AG04449 (cell line): ENCODE data around the gene SPTB.

ENCODE experiments used
- CTCF ChIA-PET: fragments of 350-600 bp; formaldehyde crosslinking; extraction: SDS; loops from one replicate; lab custom pipeline; 2021; ENCODE audit warnings: antibody characterized with exemption; lab: Yijun Ruan, JAX
- POLR2A ChIA-PET: fragments of 400-600, 350-600 bp; formaldehyde crosslinking; extraction: SDS; loops from one replicate; lab custom pipeline; 2020; ENCODE audit warnings: antibody characterized with exemption, inconsistent platforms; lab: Yijun Ruan, JAX
- DNase-seq: peaks from one replicate; pipeline ENCODE4 v3.0.0-alpha.2; 2010; ENCODE audit warnings: low read depth, low spot score
- H3K4me3 ChIP-seq: 2 replicates; pipeline ENCODE4 v1.5.1; 2011; ENCODE audit warnings: low read depth, mild to moderate bottlenecking, control low read depth, low read length
- CTCF ChIP-seq: IDR thresholded peaks from one replicate; pipeline ENCODE4 v1.5.1; 2011; ENCODE audit warnings: mild to moderate bottlenecking, moderate library complexity, low read length, control low read depth, inconsistent platforms; ENCODE audit not compliant: insufficient read depth; ENCODE audit errors: missing control alignments

Gene SPTB

GRCh38 chr14:64753999-64754398 is 125.7 kb downstream of the SPTB start:
- H3K4me3 ChIP-seq = no peak overlapping the region
- DNase-seq = no peak
- CTCF ChIA-PET = interaction anchor here (1.1 kb wide), 1 partner anchor 83 kb away, joined by 3 read pairs; no protein-coding TSS in a partner anchor
- POLR2A ChIA-PET = no interaction called here
- no peak for TF ChIP-seq CTCF

GRCh38 chr14:64753374-64753773 is 126.3 kb downstream of the SPTB start:
- no peak for DNase-seq
- ChIA-PET CTCF (interaction anchor here (0.6 to 1.9 kb wide), 3 partner anchors 9 to 82 kb away, joined by 3 to 6 read pairs (median 3); no protein-coding TSS in a partner anchor), POLR2A (no interaction called here)
- H3K4me3 ChIP-seq = no peak overlapping the region
- no peak for TF ChIP-seq CTCF

GRCh38 chr14:64752909-64753308 is 126.8 kb downstream of the SPTB start:
- POLR2A ChIA-PET = no interaction called here
- no peak for TF ChIP-seq CTCF
- H3K4me3 ChIP-seq = no peak overlapping the region
- CTCF ChIA-PET = interaction anchor here (0.6 to 1.9 kb wide), 3 partner anchors 9 to 82 kb away, joined by 3 to 6 read pairs (median 3); no protein-coding TSS in a partner anchor
- no peak for DNase-seq

- no peak for DNase-seq
- TF ChIP-seq CTCF = no peak
- CTCF ChIA-PET = interaction anchor here (0.8 to 3.5 kb wide), 5 partner anchors 11 to 162 kb away, joined by 3 to 20 read pairs (median 4); no protein-coding TSS in a partner anchor
- no peak overlapping the region for H3K4me3 ChIP-seq
- POLR2A ChIA-PET = no interaction called here
Observed at GRCh38 chr14:64748995-64749714, 130.6 kb downstream of the SPTB start.

GRCh38 chr14:64748521-64748920 is 131.2 kb downstream of the SPTB start:
- H3K4me3 ChIP-seq = no peak overlapping the region
- ChIA-PET CTCF (interaction anchor here (3.5 kb wide), 1 partner anchor 11 kb away, joined by 20 read pairs; no protein-coding TSS in a partner anchor), POLR2A (no interaction called here)
- no peak for DNase-seq
- no peak for TF ChIP-seq CTCF

- TF ChIP-seq CTCF = no peak
- H3K4me3 ChIP-seq = no peak overlapping the region
- ChIA-PET CTCF (interaction anchor here (1.3 to 3.5 kb wide), 2 partner anchors 12 to 144 kb away, joined by 3 to 20 read pairs; no protein-coding TSS in a partner anchor), POLR2A (no interaction called here)
- no peak for DNase-seq
Observed at GRCh38 chr14:64747327-64747726, 132.4 kb downstream of the SPTB start.
